Suppressor macrophage treated with lipopolysaccharide for 4 hours (primary cell): Measurements from ENCODE around the gene EMC8.
A peak's percentile ranks its signal among the peaks of the same experiment; 100 is the strongest.

ENCODE experiments used
- DNase-seq: peaks from one replicate; pipeline ENCODE4 v3.0.0-alpha.2; 2020

The EMC8 gene

DNA sequence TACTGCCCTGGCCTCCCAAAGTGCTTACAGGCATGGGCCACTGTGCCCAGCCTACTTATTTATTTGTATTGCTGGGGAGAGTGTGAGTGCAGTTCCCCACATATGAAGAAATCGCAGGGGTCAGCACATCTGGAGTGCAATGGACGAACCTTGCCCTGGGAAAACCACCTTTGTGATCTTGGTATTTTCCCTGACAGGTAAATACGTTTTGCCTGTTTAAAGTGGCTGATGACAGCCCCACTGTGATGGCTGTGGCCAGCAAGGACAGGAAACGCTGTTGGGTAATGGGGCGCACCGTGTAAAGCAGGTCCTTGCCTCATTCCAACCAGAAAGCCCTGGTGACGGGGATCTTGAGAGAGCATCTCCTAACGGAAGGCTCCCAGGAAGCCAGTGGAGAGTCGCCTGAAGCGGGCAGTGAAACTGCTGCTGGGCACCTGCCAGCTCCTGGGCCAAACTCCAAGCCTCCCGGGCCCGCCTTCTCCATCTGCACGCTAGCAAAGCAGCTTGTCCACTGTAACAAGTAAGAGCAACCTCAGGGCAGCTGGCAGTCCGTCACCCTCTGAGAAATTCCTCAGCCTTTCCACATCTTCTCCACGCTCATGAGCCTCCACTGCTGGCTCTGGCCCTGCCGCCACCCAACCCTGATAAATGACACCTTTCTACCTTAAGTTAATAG lies 17.5 kb downstream of the EMC8 start:
- no peak for DNase-seq

DNA sequence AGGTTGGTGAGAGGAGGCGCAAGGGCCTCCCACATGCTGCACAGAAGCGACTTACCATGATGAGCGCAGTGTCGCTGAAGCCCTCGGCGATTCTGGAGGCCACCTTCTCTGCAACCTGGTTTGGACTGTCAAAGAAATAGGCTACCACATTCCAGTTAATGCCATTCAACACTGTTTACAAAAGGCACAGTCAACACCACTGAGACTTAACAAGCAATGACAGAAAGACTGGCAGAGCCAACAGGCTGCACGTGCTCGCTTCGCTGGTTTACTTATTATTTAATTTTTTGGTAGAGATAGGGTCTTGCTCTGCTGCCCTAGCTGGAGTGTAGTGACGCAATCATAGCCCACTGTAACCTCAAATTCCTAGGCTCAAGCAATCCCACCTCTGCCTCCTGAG lies 18.2 kb downstream of the EMC8 start:
- no peak for DNase-seq

DNA sequence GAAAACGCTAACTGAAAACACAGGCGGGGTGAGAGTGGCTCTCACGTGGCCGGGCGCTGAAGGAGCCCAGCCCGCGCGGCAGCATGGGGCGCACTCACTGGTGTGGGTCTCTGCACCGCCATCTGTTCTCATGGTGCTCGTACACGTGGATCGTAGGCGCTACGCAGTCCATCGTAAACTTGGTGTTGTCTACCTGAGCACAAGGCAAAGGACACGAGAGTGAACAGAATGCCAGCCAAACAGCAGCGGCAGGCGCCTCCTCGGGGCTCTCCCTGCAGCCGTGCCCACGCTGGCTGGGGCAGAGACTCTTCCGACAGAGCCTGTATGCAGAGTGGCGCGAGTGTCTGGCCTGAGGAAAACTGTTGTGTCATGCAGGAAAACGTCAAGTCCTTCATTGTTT lies 19.1 kb downstream of the EMC8 start:
- DNase-seq, result no peak

DNA sequence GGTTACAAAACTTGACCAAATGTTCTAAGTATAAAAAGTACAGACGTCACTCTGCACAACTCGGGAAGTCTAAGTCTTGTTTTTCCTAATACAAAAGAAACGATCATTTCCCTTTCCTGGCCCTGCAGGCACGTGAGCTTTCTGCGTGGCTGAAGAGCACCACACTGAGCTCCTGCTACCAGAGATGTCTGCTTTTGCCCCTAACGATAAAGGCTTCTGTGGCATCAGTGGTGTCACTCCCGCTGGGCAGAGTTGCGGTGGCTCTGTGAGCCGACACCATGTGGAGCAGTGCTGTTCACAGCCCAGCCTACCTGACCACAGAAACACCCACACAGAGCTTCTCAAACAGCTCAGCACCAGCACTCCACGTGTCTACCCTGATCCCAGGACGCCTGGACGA lies 20.5 kb downstream of the EMC8 start:
- no peak for DNase-seq

DNA sequence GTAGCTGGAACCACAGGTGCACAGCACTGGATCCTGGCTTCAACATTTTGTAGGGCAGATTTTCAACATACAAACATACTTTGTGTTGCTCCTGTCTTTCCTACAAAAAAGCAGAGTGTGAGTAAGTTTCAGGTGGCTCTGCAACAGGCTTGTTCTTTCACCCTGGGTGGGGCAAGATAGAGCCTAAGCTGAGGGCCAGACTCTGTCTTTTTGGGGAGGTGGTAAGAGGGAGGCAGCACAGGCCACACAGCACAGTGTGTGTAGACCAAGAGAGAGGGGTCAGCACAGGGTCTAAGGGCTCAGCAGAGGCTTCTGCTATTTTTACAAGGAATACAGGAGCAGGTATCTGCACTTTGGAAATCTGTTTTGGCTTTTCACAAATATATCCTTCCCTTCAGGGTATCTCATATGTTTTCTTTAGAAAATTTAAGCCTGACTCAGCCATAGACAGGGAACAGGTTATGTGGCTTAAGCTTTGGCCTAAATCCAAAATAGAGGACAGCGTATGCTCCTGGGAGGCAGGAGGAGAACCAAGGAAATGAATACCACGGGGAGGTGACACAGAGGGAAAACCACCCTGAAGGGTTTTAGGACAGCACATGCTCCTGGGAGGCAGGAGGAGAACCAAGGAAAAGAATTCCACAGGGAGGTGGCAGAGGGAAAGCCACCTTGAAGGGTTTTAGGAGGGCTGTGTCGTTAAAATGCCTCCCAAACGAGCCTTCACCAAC lies 21.6 kb downstream of the EMC8 start:
- DNase-seq, result no peak

DNA sequence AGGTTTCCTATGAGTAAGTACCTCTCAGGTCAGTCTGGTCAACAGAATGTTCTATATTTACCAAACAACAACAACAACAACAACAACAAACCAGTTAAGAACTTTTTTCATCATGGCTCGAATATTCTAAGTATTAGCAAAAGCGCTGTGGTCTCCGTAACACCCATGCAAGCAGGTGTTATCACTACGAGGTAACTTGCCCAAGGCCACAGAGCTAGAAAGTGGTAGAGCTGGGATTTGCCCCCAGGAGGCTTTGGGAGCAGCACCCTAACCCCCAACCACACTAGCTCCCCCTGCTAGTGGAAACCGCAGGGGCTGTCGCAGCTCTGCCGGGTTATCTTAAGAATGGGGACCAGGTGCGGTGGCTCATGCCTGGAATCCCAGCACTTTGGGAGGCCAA lies 24.5 kb downstream of the EMC8 start:
- no peak for DNase-seq

DNA sequence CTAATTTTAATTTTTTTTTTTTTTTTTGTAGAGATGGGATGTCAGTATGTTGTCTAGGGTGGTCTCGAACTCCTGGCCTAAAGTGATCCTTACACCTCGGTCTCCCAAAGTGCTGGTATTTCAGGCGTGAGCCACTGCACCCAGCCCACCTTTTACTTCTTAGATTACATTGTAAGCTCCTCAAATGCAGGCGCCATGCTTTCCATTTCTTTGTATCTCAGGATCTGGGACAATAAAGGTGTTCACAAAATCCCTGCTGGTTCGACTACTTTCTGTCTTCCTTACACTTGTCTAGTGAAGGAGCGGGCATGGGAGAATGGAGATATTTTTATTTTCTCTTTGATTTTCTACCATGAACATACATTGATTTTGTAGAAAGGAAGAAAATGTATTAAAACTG lies 25.2 kb downstream of the EMC8 start:
- DNase-seq, result no peak

DNA sequence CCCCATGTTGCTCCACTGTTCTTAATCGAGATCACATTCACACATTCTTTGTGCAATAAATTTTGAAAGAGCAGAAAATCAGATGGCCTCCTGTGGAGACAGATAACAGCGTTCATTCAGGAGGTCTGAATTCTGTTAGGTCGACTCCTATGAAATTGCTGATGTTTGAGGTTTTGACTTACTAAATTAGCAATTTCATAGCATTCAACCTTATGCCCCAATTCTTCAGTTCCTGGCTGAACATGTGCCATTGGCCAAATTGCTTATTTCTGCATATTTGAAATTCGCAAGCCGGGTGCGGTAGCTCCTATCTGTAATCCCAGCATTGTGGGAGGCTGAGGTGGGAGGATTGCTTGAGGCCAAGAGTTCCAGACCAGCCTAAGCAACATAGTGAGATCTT lies 26.3 kb downstream of the EMC8 start:
- DNase-seq, result no peak

DNA sequence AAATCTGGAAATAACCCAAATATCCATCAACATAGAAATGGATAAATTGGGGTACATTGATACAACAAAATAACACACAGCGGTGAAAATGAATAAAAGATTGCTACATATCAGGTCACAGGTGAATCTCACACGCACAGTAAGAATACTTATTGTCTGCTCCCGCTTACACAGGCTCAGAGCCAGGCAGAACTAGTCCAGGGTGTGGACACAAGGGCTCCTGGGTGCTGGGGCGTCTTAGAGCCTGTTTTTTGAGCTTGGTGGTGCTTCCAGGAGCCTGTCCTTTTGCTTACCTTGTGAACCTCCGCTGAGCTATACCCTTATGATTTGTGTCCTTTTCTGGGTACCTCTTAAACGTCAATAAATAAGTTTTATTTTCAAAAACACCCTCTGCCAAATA lies 28.6 kb downstream of the EMC8 start:
- no peak for DNase-seq

DNA sequence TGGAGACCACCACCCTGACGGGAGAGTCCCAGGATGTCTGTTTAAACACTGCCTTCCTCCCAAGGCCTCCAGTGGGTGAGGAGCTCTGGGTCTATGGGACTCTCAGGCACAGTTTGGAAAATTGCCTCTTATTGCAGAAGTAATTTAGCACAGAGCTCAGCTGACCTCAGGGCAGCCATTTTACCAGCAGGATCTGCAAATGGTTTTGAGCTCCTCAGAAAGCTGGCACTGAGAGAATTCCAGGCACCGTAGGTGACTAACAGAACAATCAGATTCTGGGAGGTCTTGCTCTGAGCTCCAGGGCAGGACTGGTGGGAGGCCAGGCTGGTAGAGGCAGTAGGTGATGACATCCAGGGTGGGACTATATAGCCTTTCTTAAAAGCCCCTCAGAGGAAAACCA lies 31.1 kb downstream of the EMC8 start:
- DNase-seq, result no peak

DNA sequence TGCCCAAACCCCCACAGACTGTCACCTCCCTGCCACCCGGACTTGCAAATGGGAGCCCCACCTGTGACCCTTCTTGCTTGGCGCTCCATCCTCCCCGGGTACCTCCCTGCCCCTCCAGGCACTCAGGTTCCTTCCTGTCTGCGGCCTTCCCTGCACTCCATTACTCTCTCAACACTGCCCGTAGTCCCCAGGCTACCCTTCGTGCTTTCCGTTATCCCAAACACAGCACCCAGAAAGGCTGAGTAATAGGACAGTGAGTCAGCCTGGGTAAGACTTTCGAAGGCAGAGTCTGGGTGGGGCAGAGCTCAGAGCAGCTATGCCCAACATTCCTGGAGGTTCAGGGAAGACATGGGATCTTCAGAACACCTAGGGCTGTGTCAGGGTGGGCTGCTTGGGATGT lies 31.8 kb downstream of the EMC8 start:
- peak; percentile 57 for DNase-seq

DNA sequence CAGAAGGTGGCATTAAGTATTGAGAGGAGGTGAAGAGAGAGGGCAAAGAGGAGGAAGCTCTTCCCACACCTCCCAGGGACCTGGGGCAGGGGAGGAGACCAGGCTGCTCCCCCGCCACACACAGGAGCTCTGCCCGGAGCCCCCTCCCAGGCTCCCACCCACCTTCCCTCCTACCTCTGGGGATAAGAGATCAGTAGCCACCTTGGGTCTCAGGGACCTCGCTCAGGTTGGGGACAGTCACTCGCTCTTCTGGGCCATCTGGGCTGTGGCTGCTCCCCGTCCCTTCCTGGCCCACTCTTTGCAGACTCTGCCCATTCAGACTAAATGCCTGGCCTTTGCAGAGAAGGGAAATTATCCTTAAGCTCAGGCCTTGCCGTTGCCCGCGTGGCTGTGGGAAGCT lies 33.6 kb downstream of the EMC8 start:
- DNase-seq, result no peak

DNA sequence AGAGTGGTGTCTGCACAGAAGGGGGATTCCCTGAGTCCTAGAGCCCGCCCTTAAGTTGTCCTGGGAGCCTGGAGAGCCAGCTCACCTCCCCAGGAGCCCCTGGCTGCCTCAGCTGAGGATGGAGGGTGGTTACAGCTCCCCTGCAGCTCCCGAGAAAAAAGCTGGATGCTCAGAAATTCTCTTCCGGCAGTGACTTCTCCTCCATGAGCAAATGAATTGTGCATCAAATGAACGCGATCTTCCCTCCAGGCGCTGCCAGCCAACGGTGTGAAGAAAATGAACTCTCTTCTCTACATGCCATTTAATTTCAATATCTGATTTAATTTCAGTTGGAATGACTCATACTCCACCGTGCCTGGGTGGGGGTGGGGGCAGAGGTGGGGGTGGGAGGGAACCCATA lies 34.1 kb downstream of the EMC8 start:
- no peak for DNase-seq

DNA sequence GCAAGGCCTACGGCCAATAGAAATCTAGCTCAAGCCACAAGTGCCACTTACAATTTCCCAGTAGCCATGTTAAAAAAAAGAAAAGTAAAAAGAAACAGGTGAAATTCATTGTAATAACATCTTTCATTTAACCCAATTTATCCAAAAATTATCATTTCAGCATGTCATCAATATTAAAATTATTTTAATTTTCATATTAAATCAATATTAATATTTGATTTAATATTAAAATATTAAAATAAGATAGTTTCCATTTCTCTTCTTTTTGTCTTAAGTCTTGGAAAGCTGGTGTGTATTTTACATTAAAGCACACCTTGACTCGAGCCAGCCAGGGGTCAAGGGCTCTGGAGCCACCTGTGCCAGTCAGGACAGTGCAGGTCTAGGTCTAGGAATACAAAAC lies 35.7 kb downstream of the EMC8 start:
- no peak for DNase-seq

DNA sequence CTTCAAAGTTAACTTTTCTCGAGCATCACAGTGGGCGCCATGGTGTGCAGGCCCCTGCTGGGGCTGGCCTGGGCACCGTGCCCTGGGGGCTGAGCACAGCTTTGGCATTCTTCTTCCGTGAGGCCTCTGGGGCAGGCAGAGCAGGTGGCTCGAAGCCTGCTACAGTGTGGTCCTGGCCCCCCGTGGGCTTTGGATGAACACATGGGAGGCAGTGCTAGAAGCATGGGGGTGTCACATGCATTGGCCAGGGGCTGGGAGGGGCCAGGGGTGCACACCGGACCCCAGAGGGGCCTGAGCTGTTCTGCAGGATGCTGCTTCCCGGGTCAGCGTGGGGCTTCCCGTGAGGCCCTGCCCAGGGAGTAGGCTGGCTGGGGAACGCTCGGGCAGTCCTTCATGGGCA lies 36.4 kb downstream of the EMC8 start:
- DNase-seq, result no peak

DNA sequence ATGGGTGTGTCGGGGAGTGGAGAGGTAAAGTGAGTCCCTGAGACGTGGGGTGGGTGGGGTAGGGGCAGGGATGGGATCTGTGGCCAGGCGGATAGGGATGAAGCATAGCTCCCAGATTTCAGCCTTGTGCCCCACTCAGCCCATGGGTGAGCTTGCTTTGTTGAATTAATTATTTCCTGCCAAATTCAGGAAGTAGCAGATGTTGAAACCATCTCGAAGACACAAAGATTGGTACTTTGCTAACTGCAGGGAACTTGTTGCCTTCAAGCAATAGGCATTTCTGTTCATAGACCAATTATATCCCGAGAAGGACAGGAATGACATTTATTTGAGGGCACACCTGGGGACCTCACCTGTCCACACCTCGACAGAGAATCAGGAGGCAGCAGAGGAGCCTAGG lies 37.5 kb downstream of the EMC8 start:
- peak; percentile 48 for DNase-seq

DNA sequence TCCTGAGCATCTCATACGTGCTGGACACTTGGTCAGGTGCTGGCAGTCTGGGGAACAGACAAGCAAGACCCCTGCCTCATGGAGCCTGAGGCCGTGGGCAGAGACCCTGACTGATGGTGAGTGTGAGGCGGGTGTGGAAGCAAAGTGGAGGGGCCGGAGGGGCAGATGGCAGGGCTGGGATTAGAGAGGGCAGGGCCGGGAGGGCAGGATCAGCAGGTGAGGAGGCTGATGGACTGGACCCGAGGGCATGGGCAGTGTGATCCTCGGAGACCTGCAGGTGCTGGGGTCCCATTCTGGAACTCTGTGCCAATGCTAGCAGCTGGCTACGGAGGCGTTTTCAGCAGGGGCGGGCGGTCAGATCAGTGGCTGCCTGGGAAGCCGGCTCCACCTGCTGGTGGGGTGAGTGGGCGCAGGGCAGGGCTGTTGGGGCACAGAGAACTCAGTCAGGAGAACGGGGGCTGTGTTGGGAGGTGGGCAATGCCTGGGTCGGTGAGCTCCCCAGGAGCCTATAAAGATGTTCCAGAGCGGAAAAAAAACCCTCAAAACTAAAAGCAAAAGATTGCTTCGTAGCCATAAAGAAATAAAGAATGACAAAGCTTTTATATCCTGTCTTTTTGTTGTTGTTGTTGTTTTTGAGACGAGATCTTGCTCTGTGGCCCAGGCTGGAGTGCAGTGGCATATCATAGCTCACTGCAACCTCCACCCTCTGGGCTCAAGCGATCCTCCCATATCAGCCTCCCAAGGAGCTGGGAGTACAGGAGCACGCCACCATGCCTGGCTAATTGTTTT lies 39.5 kb downstream of the EMC8 start:
- DNase-seq, result no peak

DNA sequence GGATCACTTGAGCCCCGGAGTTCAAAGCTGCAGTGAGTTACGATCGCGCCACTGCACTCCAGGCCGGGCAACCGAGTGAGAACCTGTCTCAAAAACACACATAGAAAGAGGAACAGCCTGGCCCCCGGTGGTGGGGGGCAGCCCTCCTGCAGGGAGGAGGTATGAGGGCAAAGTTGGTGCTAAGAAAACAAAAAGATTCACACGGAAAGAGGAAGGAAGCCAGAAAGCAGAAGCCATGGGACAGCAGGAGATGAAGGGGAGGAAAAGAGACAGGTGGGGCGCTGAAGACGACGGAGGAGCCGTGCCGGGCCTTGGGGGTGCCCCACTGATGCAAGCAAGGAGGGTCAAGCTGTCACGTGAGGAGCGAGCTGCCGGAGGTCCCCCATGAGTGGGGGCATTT lies 40.2 kb downstream of the EMC8 start:
- DNase-seq, result no peak

DNA sequence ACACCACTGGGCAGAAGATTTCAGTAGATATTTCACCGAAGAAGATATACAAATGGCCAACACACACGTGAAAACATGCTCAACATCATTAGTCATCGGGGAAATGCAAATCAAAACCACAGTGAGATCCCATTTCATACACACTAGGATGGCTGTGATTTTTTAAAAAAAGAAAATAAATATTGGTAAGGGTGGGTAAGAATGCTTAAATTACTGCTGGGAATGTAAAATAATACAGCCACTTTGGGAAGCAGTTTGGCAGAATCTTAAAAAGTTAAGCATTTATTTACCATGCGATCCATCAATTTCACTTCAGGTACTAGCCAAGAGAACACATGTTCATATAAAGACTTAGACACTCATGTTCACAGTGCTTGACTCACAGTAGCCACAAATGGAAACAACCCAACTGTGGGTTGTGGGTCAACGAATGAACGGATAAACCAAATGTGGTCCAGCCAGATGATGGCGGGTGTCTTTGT lies 42.0 kb downstream of the EMC8 start:
- DNase-seq, result no peak

DNA sequence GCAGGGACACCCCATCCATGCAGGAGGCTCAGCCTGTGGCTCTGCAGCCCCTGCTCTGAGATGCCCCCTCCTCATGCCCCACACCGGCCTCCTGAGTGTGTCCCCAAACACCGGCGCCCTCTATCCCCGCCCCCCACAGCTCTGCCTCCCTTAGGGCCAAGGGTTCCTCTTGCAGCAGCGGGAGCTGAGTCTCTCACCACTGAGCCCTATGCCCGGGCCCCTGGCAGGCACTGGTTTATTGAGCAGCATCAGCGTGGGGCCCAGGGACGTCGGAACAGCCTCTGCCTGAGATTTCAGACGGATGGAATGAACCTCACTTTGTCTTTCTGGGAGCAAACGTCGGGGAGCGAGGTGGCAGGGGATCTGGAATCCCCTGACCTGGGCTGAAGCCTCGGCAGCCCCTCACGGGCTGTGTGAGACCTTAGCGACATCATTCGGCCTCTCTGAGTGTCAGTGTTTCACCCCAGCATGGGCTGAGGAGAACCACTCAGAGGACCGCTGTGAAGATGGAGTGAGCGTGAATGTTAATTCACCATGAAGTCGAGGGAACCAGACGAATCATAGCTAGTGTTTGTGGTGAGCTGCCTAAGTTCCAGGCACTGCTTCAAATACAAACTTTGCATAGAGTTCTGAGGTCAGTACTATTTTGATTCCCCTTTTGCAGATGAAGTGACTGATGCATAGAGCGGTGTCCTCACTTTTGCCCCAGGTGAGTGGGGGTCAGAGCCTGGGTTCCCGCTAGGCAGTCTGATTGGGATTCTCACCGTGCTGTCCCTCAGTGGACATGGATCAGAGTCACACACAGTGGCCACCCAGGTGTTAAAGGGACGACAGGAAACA lies 43.2 kb downstream of the EMC8 start:
- DNase-seq, result no peak

DNA sequence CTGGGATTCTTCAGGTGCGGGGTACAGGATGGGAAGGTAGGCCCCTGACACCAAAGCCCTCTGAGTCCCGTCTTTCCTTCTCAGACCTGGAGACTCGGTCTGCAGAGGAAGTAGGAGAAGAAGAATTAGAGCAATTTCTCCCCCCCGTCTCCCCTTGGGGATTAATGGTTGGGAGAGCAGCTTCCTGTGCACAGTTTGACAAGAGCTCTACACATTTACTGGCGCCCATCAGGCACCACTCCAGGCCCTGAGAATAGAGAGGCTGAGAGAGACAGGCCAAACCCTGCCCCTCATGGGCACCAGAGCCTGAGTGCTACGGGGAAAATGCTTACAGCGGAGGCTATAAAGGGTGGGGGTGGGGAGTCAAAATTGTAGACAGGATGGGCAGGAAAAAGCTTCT lies 44.9 kb downstream of the EMC8 start:
- no peak for DNase-seq

DNA sequence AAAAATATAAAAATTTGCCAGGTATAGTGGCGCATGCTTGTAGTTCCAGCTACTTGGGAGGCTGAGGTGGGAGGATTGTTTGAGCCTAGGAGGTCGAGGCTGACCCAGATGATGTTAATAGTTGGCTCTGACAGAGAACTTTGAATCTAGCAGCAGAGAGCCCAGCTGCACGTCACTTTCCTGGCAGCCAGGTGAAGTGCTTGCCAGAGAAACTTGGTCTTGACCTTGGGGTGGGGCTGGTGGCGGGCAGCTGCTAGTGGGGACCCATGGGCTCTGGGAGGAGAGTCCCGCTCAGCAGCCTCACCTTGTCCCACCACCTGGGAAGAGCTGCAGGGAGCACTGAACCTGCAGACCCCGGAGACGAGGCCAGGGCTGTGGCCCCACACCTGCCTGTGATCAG lies 45.4 kb downstream of the EMC8 start:
- DNase-seq, result no peak

DNA sequence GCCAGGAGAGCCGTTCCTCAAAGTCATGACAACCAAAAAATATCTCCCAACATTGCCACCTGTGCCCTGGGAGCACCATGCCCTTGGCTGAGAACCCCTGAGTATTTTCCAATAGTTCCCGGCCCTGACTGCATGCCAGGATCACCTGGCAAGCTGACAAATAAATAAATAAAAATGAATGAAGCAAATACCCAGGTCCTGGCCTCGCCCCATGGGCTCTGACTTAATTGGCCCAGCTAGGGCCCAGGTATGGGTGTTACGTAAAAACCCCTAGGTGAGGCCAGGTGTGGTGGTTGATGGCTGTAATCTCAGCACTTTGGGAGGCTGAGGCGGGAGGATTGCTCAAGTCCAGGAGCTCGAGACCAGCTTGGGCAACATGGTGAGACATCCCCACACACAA lies 45.8 kb downstream of the EMC8 start:
- DNase-seq, result no peak
